ENCODE measurements around the gene PCLO. TPM values are rescaled to one million over a fixed set of nuclear protein-coding genes. Genes with fewer than 3 reads are reported as not detected.

Gene PCLO
- total RNA-seq, 4 donors from 2014 or later: 6.6 to 70.7 (median 33.9) TPM

DNA sequence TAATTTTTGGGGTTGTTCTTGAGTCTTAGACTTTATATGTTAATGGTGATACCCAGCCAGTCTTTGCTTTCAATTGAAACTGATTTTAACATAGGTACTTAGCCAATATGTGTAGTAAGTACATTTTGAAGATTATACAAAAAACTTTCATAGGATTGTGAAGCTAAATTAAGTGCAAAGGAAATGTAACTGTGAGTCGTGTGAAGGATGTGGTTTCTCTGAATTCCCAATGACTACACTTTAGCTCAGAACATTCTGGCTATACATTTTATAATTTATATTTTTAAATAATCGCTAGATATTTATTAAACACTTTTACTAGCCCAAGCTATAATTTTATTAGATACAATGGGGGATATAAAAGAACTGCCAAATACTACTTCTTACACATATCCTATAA is 359.3 kb downstream of the PCLO start:
- no peaks in the 10 kb centered on the region for H3K27me3 ChIP-seq
- H3K4me1 ChIP-seq: no peaks in the 10 kb centered on the region
- DNase-seq: no peak
- no peak overlapping the region for H3K4me3 ChIP-seq
- H3K9me3 ChIP-seq: no peaks in the 10 kb centered on the region
- no peaks in the 10 kb centered on the region for H3K36me3 ChIP-seq
- no peak overlapping the region for H3K27ac ChIP-seq
- TF ChIP-seq CTCF (IDR thresholded peaks at IDR 0.05) (no peak), POLR2A (IDR thresholded peaks at IDR 0.05) (no peak)

- no peaks in the 10 kb centered on the region for H3K9me3 ChIP-seq
- H3K4me3 ChIP-seq: no peak overlapping the region
- H3K27ac ChIP-seq: no peak overlapping the region
- TF ChIP-seq CTCF (IDR thresholded peaks at IDR 0.05): no peak
- TF ChIP-seq POLR2A (IDR thresholded peaks at IDR 0.05): no peak
- H3K4me1 ChIP-seq: no peaks in the 10 kb centered on the region
- DNase-seq: no peak
- no peaks in the 10 kb centered on the region for H3K27me3 ChIP-seq
- no peaks in the 10 kb centered on the region for H3K36me3 ChIP-seq
Measured at GRCh38 chr7:82789883-82790609, 372.6 kb downstream of the PCLO start.

DNA sequence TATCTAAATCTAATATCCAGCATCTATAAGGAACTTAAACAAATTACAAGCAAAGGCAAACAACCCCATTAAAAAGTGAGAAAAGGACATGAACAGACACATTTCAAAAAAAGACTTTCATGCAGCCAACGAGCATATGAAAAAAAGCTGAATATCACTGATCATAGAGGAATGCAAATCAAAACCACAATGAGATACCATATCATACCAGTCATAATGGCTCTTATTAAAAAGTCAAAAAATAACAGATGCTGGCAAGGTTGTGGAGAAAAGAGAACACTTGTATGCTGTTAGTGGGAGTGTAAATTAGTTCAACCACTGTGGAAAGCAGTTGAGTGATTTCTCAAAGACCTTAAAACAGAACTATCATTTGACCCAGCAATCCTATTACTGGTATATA is 384.7 kb downstream of the PCLO start:
- H3K4me1 ChIP-seq: no peaks in the 10 kb centered on the region
- H3K27ac ChIP-seq: no peak overlapping the region
- no peaks in the 10 kb centered on the region for H3K9me3 ChIP-seq
- no peak for DNase-seq
- no peaks in the 10 kb centered on the region for H3K27me3 ChIP-seq
- TF ChIP-seq CTCF (IDR thresholded peaks at IDR 0.05) (no peak), POLR2A (IDR thresholded peaks at IDR 0.05) (no peak)
- H3K4me3 ChIP-seq: no peak overlapping the region
- no peaks in the 10 kb centered on the region for H3K36me3 ChIP-seq

DNA sequence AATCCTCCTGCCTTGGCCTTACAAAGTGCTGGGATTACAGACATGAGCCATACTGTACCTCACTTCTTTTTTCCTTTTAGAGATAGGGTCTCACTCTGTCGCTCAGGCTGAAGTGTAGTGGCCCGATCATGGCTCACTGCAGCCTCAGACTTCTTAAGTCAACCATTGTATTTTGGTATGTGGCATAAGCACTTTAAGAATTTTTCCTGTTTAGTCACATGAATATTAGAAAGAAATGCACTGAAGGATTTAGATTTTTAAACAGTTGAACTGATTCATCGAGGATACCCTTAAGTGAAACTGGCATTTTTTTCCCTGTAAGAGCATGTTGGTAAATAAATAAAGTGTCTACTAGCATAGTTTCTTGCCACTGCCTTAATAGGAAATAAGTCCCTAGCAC is 399.8 kb downstream of the PCLO start:
- no peak overlapping the region for H3K27ac ChIP-seq
- H3K36me3 ChIP-seq: no peaks in the 10 kb centered on the region
- no peaks in the 10 kb centered on the region for H3K27me3 ChIP-seq
- H3K9me3 ChIP-seq: no peaks in the 10 kb centered on the region
- H3K4me1 ChIP-seq: no peaks in the 10 kb centered on the region
- no peak overlapping the region for H3K4me3 ChIP-seq
- TF ChIP-seq CTCF (IDR thresholded peaks at IDR 0.05): no peak
- no peak for TF ChIP-seq POLR2A (IDR thresholded peaks at IDR 0.05)
- no peak for DNase-seq

DNA sequence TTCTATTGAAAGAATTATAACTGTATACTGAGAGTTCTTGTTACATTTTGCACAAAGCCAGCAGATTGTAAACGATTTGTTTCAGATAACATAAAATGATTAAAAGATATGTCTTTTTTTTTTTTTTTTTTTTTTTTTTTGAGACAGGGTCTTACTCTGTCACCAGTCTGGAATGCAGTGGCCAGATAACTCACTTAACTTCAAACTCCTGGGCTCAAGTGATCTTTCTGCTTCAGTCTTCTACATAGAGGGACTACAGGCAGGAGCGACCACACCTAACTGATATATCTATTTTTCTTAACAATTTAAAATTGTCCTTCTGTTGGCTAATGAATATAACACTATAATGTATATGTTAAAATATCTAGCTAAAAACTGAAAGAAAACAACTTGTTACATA is 401.9 kb downstream of the PCLO start:
- Histone ChIP-seq H3K27ac (no peak overlapping the region), H3K4me3 (no peak overlapping the region), H3K4me1 (no peaks in the 10 kb centered on the region), H3K27me3 (no peaks in the 10 kb centered on the region), H3K9me3 (no peaks in the 10 kb centered on the region), H3K36me3 (no peaks in the 10 kb centered on the region)
- no peak for DNase-seq
- TF ChIP-seq POLR2A (IDR thresholded peaks at IDR 0.05): no peak
- TF ChIP-seq CTCF (IDR thresholded peaks at IDR 0.05): no peak

DNA sequence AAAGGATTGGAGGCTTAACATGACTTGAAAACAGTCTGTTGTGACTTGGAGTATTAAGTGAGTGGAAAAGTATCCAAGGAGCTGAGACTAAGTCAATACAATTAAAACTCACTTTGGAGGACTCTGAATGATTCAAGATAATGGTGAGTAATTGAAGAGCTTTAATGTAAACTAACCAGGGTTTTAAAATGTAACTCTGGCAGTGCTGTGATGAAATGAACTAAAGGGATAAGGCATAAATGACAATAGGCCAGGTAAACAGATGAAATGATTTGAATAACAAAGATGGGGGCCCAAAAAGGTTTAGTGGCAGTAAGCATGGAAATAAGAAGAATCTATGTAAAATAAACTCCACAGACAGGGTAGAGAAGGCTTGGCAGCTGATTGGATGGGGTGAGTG is 402.6 kb downstream of the PCLO start:
- H3K9me3 ChIP-seq: no peaks in the 10 kb centered on the region
- no peaks in the 10 kb centered on the region for H3K27me3 ChIP-seq
- no peak for DNase-seq
- H3K36me3 ChIP-seq: no peaks in the 10 kb centered on the region
- H3K27ac ChIP-seq: no peak overlapping the region
- no peaks in the 10 kb centered on the region for H3K4me1 ChIP-seq
- TF ChIP-seq POLR2A (IDR thresholded peaks at IDR 0.05): no peak
- TF ChIP-seq CTCF (IDR thresholded peaks at IDR 0.05): no peak
- H3K4me3 ChIP-seq: no peak overlapping the region
